PC-3 (cell line): ENCODE results near the gene LAD1. TPM values are rescaled to one million over a fixed set of nuclear protein-coding genes. Genes with fewer than 3 reads are reported as not detected.

Experiments
- ATAC-seq: fragments of 200-7000 bp; cut with Tn5 transposase; 2 replicates; pipeline ENCODE4 v1.9.1; 2020; ENCODE audit warnings: mild to moderate bottlenecking, moderate library complexity
- BruUV-seq: library from RNA; stranded (reverse); fragments of 400-500 nt; replicated peaks from 2 replicates; lab custom pipeline; 2021; lab: Mats Ljungman, UMichigan
- CTCF ChIA-PET: fragments of 300-600 bp; sonication (Branson Sonifier 250); formaldehyde crosslinking; loops from one replicate; lab custom pipeline; 2022; ENCODE audit warnings: antibody characterized with exemption; lab: Charles Lee
- POLR2A ChIA-PET: fragments of 300-600 bp; sonication (Branson Sonifier 250); formaldehyde crosslinking; loops from one replicate; lab custom pipeline; 2022; ENCODE audit warnings: antibody characterized with exemption; ENCODE audit not compliant: unreplicated experiment; lab: Charles Lee
- DNase-seq: peaks from one replicate; pipeline ENCODE4 v3.0.0-alpha.2; 2015
- H2AFZ ChIP-seq: fragments of 300-600 bp; sonication (generic); 2 replicates; pipeline ENCODE4 v1.6.0; 2016; ENCODE audit warnings: antibody characterized with exemption, low read length
- H3F3A ChIP-seq: fragments of 300-600 bp; sonication (generic); one replicate; pipeline ENCODE4 v1.6.0; 2017; ENCODE audit warnings: antibody characterized with exemption, low read length, control low read depth, mild to moderate bottlenecking; ENCODE audit not compliant: unreplicated experiment
- H3K27ac ChIP-seq: fragments of 300-600 bp; sonication (generic); 2 replicates; pipeline ENCODE4 v1.5.1; 2016; ENCODE audit warnings: mild to moderate bottlenecking, low read length
- H3K27me3 ChIP-seq: fragments of 300-600 bp; sonication (generic); 2 replicates; pipeline ENCODE4 v1.6.1; 2016; ENCODE audit warnings: low read length, mixed read lengths
- H3K36me3 ChIP-seq: fragments of 300-600 bp; sonication (generic); 2 replicates; pipeline ENCODE4 v1.6.1; 2016; ENCODE audit warnings: low read depth, mixed run types, low read length, mixed read lengths
- H3K4me1 ChIP-seq: fragments of 300-600 bp; sonication (generic); 2 replicates; pipeline ENCODE4 v1.5.1; 2016; ENCODE audit warnings: low read length; ENCODE audit not compliant: insufficient read depth
- H3K4me2 ChIP-seq: fragments of 300-600 bp; sonication (generic); 2 replicates; pipeline ENCODE4 v1.6.0; 2016; ENCODE audit warnings: low read length
- H3K4me3 ChIP-seq: fragments of 300-600 bp; sonication (generic); 2 replicates; pipeline ENCODE4 v1.5.1; 2016; ENCODE audit warnings: mild to moderate bottlenecking, low read length, mixed read lengths
- H3K79me2 ChIP-seq: fragments of 300-600 bp; sonication (generic); 2 replicates; pipeline ENCODE4 v1.6.1; 2017; ENCODE audit warnings: low read length, mixed read lengths
- H3K9ac ChIP-seq: fragments of 300-600 bp; sonication (generic); 2 replicates; pipeline ENCODE4 v1.6.0; 2016; ENCODE audit warnings: mild to moderate bottlenecking, low read length
- H3K9me2 ChIP-seq: fragments of 300-600 bp; sonication (generic); replicated peaks from 2 replicates; pipeline ENCODE4 v1.6.1; 2016; ENCODE audit warnings: mixed run types, low read length, mixed read lengths
- H3K9me3 ChIP-seq: fragments of 300-600 bp; sonication (generic); 2 replicates; pipeline ENCODE4 v1.6.1; 2016; ENCODE audit warnings: low read length, mixed read lengths
- H4K20me1 ChIP-seq: fragments of 300-600 bp; sonication (generic); 2 replicates; pipeline ENCODE4 v1.6.1; 2016; ENCODE audit warnings: low read length, mixed read lengths
- CTCF ChIP-seq: fragments of 300-600 bp; sonication (generic); conservative IDR thresholded peaks from 2 replicates; pipeline ENCODE4 v1.5.1; 2017; ENCODE audit warnings: antibody characterized with exemption, low read depth, mild to moderate bottlenecking, low read length
- EZH2 ChIP-seq: fragments of 300-600 bp; sonication (generic); IDR thresholded peaks from one replicate; pipeline ENCODE4 v1.6.1; 2017; ENCODE audit warnings: antibody characterized with exemption, mild to moderate bottlenecking, low read length; ENCODE audit not compliant: unreplicated experiment
- EZH2phosphoT487 ChIP-seq: fragments of 300-600 bp; sonication (generic); IDR thresholded peaks from 2 replicates; pipeline ENCODE4 v1.6.1; 2018; ENCODE audit warnings: mild to moderate bottlenecking, antibody characterized with exemption, low read length, borderline replicate concordance
- intact Hi-C: fragments of 100-400 bp; cut with micrococcal nuclease; formaldehyde crosslinking; loops from 2 replicates; pipeline ENCODE4 v1.9.0; 2023
- total RNA-seq: library from RNA; depleted of rRNA; stranded (reverse); fragments of >200 nt; gene quantifications from 2 replicates; pipeline ENCODE4 v1.2.3, GENCODE V29; 2014

Gene LAD1
- total RNA-seq, 1 experiment from 2014 or later = 310 TPM

GRCh38 chr1:201378804-201379203, 20.3 kb downstream of the LAD1 start:
- ATAC-seq = no peak

GRCh38 chr1:201377611-201378092, 21.5 kb downstream of the LAD1 start, which contains the start of gene TNNT2:
Gene TNNT2 (minus strand): TSS chr1:201377680. CDS start chr1:201373254, 4,426 bp downstream.
- intact Hi-C loops = no loop called here
- H3K9me2 ChIP-seq = no peaks in the 10 kb centered on the region
- no peak within 1 kb of the TSS for H3K4me3 ChIP-seq
- no peaks in the 10 kb centered on the region for H3K79me2 ChIP-seq
- no peaks in the 10 kb centered on the region for H4K20me1 ChIP-seq
- no TSS peak for BruUV-seq
- DNase-seq (no peak), ATAC-seq (no peak)
- peaks cover 33% of the 10 kb centered on the region for H3K27me3 ChIP-seq
- CTCF ChIA-PET = no interaction called here
- peaks cover 3% of the 10 kb centered on the region for H3K36me3 ChIP-seq
- H3K4me1 ChIP-seq = peaks cover 6% of the 10 kb centered on the region
- H3K9me3 ChIP-seq = no peaks in the 10 kb centered on the region
- no peak within 1 kb of the TSS for H3K9ac ChIP-seq
- no peak within 1 kb of the TSS for H3K4me2 ChIP-seq
- TF ChIP-seq EZH2 (no peak), EZH2phosphoT487 (no peak), CTCF (no peak)
- POLR2A ChIA-PET = no interaction called here
- no peak within 1 kb of the TSS for H2AFZ ChIP-seq
- no peak within 1 kb of the TSS for H3K27ac ChIP-seq
- H3F3A ChIP-seq = no peaks in the 10 kb centered on the region

More at GRCh38 chr1:201378804-201379203, 20.3 kb downstream of the LAD1 start:
- no peak overlapping the region for H3K4me3 ChIP-seq
- TF ChIP-seq EZH2phosphoT487 = no peak
- no peak for TF ChIP-seq EZH2
- no peak for TF ChIP-seq CTCF
- intact Hi-C loops = no loop called here
- H3K36me3 ChIP-seq = peaks cover 14% of the 10 kb centered on the region
- peaks cover 12% of the 10 kb centered on the region for H3K4me1 ChIP-seq
- no peak overlapping the region for H2AFZ ChIP-seq
- no peak overlapping the region for H3K27ac ChIP-seq
- no TSS peak for BruUV-seq
- peaks cover 22% of the 10 kb centered on the region for H3K27me3 ChIP-seq
- no peak for DNase-seq
- ChIA-PET CTCF (no interaction called here), POLR2A (no interaction called here)
- no peaks in the 10 kb centered on the region for H3F3A ChIP-seq
- H3K79me2 ChIP-seq = no peaks in the 10 kb centered on the region
- no peaks in the 10 kb centered on the region for H3K9me2 ChIP-seq
- no peak overlapping the region for H3K4me2 ChIP-seq
- H3K9me3 ChIP-seq = no peaks in the 10 kb centered on the region
- no peaks in the 10 kb centered on the region for H4K20me1 ChIP-seq
- H3K9ac ChIP-seq = no peak overlapping the region
